HG03108 (cell line): ENCODE measurements around the gene SOX10.

ENCODE experiments used
- ATAC-seq: cut with Tn5 transposase; IDR thresholded peaks from one replicate; pipeline ENCODE4 v1.9.1; 2021; ENCODE audit warnings: moderate library complexity; ENCODE audit not compliant: unreplicated experiment

Gene SOX10

DNA sequence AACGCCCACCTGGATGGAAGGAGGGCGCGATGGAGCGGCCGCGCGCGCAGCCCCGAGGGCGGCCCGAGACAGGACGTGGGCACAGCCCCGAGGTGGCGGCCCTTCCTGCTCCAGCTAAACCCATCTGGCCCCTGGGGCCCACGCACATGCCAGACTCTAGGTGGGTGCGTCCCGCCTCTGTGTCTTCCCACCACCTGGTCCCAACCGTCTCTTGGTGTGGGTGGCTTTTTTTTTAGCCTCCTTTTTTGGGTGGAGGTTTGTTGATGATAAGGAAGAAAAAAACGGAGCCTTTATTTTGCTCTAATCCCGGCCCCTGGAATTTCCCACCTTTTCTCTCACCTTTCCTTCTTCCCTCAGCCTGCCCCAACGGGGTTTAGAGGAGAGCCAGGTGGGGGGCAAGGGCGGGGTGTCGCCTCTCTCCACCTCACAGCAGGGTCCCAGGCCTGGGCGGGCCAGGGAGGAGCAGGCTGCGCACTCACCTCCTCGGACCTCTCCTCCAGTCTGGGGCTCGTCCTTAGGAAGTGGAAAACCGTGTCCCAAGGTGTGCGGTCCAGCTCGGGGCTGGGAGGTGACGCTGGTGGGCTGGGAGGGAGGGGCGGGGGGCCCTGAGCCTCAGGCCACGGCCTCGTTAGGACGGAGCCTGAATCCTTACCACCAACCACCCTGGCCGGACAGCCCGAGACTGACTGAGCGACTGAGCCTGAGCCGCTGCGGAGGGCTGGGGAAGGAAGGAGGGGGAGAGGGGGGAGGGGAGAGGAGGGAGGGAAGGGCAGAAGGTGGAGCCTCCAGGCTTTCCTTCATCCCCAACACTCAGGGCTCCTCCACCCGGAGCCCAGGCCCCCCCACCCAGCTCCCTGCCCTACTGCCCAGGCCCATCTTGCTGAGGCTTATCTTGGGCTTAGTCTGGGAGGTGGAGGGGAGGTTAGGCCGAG, at the start of gene SOX10:
TSS of gene SOX10 (minus strand) at position 696 of the 932 bp plus-strand sequence. CDS start 771 bp downstream, outside the sequence.
- no peak for ATAC-seq

DNA sequence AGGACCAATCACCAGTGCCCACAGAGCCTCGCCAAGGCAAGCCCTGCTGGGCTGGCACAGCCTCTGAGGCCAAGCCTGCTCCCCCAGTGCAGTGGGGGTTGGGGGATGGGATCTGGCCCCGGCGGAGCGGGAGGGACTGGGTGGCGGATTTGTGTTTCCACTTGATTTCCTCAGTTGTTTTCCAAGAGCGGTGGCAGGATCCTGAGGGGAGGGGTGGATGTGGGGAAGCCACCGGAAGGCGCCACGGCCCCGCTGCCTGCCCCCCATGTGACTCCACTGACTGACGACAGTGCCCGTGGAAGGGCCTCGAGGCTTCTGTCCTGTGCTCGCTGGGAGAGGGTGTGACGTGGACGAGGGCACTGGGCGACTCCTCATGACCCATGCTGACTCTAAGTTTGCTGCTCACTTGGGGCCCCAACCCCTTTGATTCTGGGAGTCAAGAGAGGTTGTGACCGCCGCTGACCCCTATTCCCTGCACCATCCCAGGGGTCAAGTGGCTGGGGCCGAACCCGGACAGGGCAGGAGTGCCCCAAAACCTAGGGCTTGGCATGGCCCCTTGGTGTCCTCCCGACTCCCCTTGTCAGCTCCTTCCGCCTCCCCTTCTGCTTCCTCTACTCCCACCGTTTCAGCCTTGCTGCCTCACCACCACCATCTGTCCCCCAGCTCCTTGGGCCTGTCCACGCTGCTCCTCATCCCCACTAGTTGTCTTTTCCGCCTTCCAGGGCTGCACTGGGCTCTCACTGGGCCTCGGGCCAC, 49.3 kb upstream of the SOX10 start:
- no peak for ATAC-seq

DNA sequence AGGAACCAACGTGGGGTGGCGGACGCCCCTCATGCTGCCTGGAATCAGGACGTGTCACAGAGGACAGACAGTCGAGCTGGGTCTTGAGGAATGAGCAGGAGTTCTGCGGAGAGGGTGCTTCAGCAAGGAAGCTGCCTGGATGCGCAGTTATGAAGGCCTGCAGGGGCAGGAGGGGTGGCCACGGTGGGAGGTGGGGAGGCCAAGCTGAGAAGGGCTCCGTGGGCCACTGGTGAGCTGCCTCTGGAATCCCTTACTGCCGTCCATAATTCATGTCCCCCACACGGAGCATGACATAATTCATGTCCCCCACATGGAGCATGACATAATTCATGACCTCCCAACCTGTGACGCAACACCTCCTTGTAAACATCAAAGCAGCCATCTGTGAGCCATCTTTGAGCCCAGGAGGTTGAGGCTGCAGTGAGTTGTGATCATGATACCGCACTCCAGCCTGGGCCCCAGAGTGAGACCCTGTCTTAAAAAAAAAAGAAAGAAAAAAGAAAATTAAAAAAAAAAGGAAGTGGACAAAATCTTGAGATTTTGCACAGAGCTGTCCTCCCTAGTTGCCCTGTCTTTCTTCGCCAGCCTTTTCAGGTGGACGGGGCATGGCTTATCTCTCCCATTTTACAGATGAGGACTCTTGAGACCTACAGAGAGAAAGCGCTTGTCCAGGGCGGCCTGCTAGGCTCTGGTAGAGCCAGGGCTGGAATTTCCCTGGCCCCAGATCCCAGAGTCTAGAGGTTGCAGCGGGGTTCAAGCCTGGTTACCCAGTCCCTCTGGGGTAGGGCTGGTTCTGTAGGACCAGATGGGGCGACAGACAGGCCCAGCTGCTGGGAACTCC, 48.5 kb upstream of the SOX10 start:
- no peak for ATAC-seq

DNA sequence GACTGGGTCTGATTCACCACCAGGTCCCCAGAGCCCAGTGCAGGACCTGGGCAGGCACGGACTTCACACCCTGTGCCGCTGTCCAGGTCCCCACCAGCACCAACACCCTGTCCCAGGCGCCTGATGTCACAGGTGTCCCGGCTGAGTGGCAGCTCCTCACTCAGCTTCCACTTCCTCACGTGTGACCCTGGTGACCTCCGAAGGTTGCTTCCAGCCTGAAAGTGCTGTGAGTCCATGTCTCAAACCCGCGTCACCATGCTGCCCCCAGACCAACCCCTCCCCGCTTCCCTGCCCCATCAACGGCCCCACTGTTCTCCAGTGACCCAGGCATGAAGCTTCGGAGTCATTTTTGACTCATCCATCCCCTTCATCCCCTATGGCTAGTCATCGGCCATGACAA, 47.1 kb upstream of the SOX10 start:
- no peak for ATAC-seq

DNA sequence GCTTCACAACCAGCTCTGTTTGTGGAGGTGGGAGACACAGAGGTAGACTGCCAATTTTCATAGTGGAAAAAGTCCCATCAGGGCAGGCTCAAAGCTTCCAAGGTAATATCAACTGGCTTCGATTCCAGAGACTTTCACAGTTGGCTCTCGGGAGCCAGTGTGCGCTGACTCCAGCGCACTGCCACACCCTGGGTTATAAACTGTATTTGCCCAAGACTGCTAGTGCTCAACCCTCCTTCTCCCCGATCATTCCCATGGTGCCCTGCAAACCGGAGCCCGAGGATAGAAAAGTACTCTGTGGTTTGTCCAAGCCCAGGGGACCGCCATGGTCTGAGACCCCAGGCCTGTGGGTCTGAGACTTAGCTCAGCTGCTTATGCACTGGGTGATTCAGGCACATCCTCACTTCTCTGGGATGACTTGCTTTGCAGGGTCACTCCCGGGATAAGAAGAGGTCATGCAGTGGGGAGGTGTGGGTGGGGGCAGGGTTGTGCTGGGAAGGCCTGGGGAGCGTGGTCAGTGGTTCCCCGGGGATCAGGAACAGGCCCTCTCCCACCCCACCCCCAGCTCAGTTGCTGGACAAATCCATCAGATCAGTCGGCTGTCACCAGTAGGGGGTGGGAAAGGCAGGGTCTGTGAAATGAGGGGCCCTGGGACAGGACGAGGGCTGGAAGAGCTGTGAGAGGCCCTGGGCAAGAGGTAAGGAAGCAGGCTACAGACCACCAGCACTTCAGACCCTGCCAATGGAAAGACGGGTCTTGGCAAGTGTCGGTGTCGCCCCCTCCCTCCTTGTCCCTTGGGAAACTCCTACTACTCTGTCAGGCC, 46.2 kb upstream of the SOX10 start:
- ATAC-seq, result no peak

DNA sequence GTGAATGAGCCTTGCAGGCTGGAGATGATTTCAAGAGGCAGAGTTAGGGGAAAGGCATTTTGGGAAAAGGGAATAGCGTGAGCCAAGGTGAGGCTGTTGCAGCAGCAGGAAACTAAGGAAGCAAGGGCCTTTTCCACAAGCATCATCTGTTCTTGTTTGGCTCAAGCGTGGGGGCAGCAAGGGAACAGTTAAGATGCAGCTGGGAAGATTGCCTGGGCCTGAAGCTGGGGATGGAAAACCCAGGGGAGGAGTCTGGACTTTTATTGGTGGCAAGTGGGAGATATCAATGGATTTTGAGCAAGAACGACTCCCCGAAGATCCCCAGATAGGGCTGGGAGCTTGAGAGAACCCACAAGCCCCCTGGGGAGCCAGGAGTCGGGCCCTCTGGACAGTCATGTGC, 45.5 kb upstream of the SOX10 start:
- no peak for ATAC-seq

DNA sequence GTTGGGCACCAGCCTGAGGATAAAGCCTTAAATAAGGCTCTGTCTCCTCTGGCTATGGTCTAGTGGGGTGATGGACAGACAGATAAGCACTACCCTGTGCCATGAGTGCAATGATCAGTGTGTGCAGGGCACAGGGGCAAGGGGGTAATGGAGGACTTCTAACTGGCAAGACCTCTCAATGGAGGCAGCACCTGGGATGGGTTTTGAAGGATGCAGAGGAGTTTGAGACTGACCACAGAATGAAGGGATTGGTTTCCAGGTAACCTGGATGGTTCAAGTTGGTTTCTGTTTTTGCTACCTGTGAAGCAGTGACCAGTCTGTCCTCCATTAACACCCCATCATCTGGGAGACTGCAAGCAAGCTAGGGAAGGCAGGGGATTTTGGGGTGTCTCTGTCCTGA, 45.0 kb upstream of the SOX10 start:
- ATAC-seq, result no peak

DNA sequence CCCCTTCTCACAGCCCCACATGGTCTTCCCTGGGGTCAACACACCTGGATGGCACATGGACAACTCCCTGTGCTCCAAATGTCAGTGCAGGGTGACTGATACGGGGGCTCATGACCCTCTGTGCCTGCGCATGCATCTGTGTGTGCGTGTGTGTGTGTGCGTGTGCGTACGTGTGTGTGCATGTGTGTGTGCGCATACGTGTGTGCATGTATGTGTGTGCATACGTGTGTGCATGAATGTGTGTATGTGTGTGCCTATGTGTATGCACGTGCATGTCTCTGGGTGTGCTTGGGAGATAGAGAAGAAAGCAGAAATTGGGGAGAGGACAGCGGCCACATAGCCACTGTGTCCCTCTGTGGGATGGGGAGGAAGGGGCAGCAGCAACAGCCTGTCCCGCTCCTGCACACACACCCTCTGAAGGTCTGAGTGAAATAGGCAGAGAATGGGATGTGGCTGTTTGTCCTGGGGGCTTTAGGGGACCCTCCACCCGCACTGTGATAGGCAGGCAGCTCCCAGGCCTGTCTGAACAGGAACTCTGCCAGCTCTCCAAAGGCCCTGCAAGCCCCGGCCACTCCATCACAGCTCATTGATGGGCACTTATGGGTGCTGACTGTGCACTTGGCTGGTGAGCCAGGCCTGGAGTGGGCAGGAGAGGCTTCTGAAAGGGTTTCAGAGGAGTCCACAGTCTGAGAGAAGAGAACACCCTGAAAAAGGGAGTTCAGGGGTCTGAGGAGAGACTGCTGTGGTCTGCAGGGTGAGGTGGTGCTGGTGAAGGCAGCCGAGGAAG, 44.2 kb upstream of the SOX10 start:
- no peak for ATAC-seq

DNA sequence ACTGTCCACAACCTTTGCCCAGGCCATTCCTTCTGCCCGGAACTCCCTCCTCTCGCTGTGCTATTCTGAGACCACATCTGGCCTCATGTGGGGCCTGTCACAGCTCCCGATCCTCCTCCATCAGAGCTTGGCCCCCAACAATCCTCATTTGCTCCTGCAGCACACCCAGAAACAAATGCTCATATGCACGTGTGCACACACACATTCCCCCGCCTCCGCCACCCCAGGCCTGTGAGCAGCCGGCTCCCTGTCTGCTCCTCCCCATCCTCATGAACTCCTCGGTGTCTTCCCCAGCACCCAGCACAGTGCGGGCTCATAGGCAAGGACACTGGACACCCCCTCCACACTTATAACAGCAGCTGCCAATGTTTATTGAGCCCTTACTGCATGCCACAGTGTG, 43.1 kb upstream of the SOX10 start:
- no peak for ATAC-seq

DNA sequence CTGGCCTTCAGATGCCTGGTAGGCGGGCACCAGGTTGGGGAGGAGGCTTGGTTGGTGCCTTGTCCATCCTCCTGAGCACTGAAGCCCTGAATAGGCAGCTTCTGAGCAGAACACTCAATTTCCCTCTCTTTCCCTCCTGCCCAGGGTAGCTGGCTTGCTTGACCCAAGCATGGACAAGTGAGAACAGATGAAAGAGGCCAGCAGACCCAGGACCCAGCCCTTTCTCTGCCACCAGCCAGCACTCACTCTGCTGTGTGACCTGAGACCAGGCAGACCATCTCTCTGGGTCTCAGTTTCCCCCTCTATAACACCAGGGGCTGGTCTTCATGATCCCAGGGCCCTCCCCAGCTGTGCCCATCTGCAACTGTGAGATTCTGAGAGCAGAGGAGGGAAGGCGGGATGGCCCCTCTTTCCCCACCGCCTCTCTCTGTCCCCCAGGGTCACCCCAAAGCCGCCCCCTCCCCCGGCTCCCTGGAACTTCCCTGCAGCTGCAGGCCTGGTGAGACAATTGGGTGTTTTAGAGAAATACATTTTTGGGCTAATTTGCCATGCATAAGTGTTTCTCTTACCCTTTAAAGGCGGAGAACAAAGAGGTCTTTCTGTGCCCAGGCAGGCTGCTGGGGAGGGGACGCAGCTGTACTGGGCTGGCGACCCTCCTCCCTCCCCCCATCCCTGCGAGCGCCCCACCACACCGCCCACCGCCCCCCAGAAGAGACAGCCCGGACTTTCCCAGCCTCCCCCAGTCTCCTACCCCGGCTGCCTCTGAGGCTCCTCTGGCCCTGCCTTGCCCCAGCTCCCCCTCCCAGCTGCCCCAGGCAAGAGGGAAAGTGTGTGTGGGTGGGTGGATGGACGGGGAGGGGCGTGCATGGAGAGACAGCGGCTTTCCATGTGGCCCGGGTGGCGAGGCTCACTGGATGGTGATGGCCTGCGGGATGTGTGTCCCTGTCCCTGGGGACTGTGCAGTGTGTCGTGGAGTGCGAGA, 42.1 kb upstream of the SOX10 start:
- no peak for ATAC-seq

DNA sequence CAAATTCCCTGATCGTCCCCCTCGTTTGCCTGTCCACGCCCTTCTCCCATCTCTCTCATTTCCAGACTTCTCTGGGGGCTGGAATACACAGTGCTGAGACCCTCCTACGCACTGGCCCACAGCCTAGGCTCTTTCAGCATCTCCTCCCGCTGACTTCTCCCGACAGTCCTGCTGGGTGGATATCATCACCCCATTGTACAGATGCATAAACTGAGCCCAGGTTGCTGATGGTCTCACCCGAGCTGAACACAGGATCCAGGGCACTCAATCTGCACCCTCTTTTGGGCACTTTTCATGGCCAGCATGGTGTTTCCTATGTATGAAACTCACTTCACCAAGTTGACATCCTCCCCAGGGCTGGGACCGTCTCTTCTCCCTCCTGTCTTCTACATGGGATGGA, 41.2 kb upstream of the SOX10 start:
- ATAC-seq, result no peak

DNA sequence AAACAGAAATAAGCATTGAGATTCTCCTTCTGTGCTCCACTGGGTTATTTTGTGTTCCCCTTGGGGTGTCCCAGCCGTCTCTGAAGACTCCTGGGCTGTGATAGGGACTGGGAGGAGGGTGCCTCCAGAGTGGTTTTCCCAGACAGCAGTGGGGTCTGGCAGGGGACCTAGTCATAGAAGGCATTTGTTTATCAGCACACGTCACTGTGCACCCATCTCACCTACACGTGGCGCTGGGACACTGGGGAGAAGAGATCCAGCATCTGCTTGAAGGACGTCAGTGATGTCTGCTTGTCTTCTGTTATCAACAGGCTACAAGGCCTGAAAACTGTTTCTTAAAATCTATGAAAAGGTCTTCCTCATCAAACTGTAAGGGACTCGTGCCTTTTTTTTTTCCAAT, 38.7 kb upstream of the SOX10 start:
- ATAC-seq, result no peak

DNA sequence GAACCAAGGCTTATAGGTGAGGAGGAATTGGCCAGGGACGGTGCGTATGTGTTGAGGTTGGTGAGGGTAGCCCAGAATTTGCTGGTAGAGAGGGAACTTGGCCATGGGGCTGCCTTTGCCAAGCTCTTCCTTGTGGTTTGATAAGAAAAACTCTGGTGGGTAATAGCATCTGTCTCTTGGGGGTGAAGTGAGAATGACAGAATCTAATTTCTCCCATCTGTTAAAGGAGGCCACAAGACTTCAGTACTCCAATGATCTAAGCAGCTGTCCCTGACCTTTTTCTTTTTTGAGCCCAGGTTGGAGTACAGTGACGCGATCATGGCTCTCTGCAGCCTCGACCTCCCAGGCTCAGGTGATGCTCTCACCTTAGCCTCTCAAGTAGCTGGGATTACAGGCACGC, 36.9 kb upstream of the SOX10 start:
- ATAC-seq, result no peak

DNA sequence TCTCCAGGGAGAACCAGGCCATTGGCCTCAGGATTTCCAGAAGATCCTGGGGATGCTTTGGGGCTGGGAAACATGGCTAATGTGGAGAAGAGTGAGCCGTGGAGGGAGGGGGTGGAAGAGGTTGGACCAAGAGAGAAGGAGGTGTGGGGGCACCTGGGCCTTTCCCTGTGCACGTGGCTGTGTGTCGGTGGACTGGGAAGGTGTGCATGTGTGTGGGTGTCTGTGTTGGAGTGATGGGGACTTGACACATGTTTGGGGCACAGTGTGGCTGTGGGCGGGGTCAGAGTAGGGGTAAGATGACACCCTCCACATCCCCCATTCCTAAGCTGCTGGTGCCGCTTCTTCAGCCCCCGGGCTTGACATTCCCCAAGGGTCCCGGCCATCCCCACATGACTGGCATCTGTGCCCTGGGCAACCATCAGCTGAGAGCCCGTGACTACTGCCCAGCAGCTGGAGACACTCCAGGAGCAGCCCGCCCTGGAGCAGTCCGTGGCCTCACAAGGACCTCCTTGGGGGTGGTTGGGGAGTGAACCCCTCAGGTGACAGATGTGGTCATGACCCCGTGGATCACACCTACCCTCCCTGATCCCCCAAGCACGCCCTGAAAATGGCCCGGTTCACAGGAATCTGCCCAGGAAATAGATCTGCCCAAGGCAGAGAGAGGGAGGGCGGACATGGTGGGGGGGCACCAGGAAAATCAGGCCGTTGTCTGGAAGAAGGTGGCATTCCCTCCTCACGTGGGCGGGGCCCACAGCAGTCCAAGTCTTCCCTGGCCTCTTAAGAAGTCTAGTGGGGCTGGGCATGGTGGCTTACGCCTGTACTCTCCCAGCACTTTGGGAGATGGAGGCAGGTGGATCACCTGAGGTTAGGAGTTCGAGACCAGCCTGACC, 34.8 kb upstream of the SOX10 start:
- ATAC-seq, result no peak

DNA sequence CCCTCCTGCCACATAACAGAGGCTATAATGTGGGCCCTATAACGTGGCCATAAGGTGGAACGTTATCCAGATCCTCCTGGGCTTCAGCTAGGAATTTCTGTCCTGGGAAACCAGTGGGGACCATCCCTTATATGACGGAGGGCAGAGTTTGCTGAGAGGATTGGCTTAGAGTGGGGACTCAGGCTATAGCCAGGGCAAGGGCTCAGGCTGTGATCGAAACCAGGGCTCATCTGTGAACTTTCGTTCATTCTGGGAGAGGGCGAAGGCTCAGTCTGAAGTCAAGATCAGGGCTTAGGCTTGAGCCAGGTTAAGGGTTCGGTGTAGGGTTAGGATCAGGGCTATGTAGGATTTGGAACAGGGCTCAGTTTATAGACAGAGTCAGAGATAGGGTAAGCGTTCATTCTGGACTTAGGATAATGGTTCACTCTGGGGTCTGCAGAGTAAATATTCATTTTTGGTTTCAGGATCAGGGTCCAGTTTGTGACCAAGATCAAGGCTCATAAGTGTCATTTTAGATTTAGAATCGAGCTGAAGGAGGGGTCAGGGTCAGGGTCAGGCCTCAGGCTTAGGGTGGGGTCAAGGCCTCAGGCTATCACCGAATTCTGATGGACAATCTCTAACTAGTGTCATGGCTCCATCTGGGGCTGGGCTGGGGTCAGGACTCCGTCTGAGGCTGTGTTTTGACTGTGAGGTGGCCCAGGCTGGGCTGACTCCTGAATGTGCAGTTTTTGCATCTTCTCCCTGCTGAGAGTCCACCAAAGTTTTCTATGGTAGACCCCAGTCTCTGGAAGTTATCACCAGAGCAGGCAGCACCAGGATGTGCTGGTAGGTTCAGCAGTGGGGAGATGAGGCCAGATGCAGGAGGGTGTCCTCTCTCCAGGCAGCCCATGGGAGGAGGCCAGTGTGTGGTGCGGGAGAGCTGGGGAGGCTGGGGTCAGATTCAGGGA, 33.9 kb upstream of the SOX10 start:
- ATAC-seq, result no peak

DNA sequence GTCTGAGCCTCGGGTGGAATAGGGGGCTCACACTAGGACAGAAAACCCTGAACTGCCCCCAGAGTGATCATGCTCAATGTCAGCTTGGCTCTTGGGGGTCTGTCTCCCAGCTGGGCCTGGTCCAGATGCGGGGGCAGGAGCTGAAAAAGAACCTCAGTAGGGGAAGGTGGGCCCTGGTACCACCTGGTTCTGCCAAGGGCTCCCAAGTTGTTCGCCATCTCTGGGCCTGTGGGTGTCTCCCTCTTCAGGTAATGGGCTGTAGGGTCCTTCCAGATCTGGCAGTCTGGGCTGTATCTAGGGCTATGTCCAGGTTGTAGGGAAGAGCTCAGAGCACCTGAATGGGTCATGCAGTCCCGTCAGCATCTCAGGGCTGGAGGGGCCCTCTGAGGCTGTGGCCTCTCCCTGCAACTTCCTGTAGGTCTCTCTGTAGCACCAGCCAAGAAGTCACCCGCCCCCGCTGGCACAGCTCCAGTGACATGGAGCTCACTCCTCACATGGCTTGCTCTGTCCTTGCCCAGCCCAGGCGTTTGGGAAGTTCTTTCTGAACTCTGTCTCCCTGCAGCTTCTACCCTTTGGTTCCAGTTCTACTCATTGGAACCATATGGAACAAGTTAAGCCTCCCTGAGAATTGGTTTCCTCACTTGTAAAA, 33.0 kb upstream of the SOX10 start:
- ATAC-seq, result no peak
